ENCODE data around the gene EPHB2.

- TF ChIP-seq, protein P1, sequence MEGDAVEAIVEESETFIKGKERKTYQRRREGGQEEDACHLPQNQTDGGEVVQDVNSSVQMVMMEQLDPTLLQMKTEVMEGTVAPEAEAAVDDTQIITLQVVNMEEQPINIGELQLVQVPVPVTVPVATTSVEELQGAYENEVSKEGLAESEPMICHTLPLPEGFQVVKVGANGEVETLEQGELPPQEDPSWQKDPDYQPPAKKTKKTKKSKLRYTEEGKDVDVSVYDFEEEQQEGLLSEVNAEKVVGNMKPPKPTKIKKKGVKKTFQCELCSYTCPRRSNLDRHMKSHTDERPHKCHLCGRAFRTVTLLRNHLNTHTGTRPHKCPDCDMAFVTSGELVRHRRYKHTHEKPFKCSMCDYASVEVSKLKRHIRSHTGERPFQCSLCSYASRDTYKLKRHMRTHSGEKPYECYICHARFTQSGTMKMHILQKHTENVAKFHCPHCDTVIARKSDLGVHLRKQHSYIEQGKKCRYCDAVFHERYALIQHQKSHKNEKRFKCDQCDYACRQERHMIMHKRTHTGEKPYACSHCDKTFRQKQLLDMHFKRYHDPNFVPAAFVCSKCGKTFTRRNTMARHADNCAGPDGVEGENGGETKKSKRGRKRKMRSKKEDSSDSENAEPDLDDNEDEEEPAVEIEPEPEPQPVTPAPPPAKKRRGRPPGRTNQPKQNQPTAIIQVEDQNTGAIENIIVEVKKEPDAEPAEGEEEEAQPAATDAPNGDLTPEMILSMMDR (IDR thresholded peaks at IDR 0.05): no peak
- TF ChIP-seq POLR2A (IDR thresholded peaks at IDR 0.05): no peak
Observed at GRCh38 chr1:22803833-22804232, 93.2 kb downstream of the EPHB2 start.

All from testis (tissue), 2 donors.